Left kidney (tissue), 2 donors: ENCODE measurements around the gene RBM14. TPM values are rescaled to one million over a fixed set of nuclear protein-coding genes. Genes with fewer than 3 reads are reported as not detected.
A peak's percentile ranks its signal among the peaks of the same experiment; 100 is the strongest.
"Not testable (repeated sequence)": the region's sequence is repeated elsewhere in the genome, so short reads cannot be mapped to it uniquely, and the experiment has no call there.

Experiments used
- DNase-seq: peaks from one replicate; pipeline ENCODE4 v3.0.0-alpha.2; 2013
- polyA plus RNA-seq: library from polyadenylated mRNA; unstranded; fragments of 120-200 nt; gene quantifications from one replicate; pipeline ENCODE4 v1.2.1, GENCODE V29; 2013; ENCODE audit not compliant: insufficient read length

The RBM14 gene
- polyA plus RNA-seq, 1 donor = 86.7 TPM

GRCh38 chr11:66595245-66595904 lies 21.1 kb upstream of the RBM14 start:
- peak; percentile 53 for DNase-seq

GRCh38 chr11:66598993-66599392 lies 17.4 kb upstream of the RBM14 start:
- DNase-seq = no peak

GRCh38 chr11:66600219-66600618 lies 16.2 kb upstream of the RBM14 start:
- DNase-seq = no peak

GRCh38 chr11:66600631-66601233 lies 15.7 kb upstream of the RBM14 start:
- DNase-seq = no peak

- DNase-seq = no peak
Measured at GRCh38 chr11:66603072-66603471, 13.4 kb upstream of the RBM14 start.

- DNase-seq = no peak
Measured at GRCh38 chr11:66604155-66604554, 12.3 kb upstream of the RBM14 start.

- not testable (repeated sequence) for DNase-seq
Measured at GRCh38 chr11:66606608-66607007, 9.8 kb upstream of the RBM14 start.

GRCh38 chr11:66607126-66607834 lies 9.2 kb upstream of the RBM14 start:
- no peak for DNase-seq

- DNase-seq = no peak
Measured at GRCh38 chr11:66609721-66610617, 6.5 kb upstream of the RBM14 start.

- DNase-seq = no peak
Measured at GRCh38 chr11:66612458-66612857, 4.0 kb upstream of the RBM14 start.

GRCh38 chr11:66614073-66614472 lies 2.4 kb upstream of the RBM14 start:
- DNase-seq = no peak

GRCh38 chr11:66617155-66617834 lies 865 bp downstream of the RBM14 start:
- DNase-seq = peak; percentile 41

- no peak for DNase-seq
Measured at GRCh38 chr11:66619080-66619554, 2.7 kb downstream of the RBM14 start.

GRCh38 chr11:66624450-66624849 lies 8.0 kb downstream of the RBM14 start:
- DNase-seq = no peak

- DNase-seq = no peak
Measured at GRCh38 chr11:66625041-66625751, 8.8 kb downstream of the RBM14 start.

- no peak for DNase-seq
Measured at GRCh38 chr11:66625752-66626149, 9.3 kb downstream of the RBM14 start.

- DNase-seq = no peak
Measured at GRCh38 chr11:66626382-66626781, 10.0 kb downstream of the RBM14 start.

GRCh38 chr11:66626926-66627325 lies 10.5 kb downstream of the RBM14 start:
- no peak for DNase-seq

GRCh38 chr11:66628061-66628603 lies 11.7 kb downstream of the RBM14 start:
- no peak for DNase-seq

- DNase-seq = no peak
Measured at GRCh38 chr11:66629356-66629755, 12.9 kb downstream of the RBM14 start.

- DNase-seq = no peak
Measured at GRCh38 chr11:66631883-66632282, 15.5 kb downstream of the RBM14 start.
